Right forelimb (tissue), 1 donor: Measurements from ENCODE around the gene RYR1.

Experiments used
- DNase-seq: peaks from one replicate; pipeline ENCODE4 v3.0.0-alpha.2; 2018

Gene RYR1

DNA sequence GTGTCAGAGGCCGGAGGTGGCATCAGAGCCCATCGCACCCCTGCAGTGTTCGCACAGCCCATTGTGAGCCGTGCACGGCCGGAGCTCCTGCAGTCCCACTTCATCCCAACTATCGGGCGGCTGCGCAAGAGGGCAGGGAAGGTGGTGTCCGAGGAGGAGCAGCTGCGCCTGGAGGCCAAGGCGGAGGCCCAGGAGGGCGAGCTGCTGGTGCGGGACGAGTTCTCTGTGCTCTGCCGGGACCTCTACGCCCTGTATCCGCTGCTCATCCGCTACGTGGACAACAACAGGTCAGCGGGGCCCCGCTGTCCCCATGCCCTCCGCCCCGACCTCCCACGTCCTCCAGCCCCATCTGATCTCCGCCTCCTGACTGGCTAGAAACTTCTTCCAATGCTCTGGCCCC, 85.7 kb downstream of the RYR1 start:
- no peak for DNase-seq

DNA sequence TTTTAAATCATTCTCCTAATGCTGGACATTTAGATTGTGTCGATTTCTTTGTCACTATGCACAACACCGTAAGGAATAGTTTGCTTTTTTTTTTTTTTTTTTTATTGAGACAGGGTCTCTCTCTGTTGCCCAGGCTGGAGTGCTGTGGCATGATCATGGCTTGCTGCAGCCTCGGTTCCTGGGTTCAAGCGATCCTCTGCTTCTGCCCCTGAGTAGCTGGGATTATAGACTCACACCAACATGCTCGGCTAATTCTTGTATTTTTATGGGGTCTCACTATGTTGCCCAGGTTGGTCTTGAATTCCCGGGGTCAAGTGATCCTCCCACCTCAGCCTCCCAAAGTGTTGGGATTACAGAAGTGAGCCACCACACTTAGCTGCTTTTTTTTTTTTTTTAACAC, 86.5 kb downstream of the RYR1 start:
- no peak for DNase-seq

DNA sequence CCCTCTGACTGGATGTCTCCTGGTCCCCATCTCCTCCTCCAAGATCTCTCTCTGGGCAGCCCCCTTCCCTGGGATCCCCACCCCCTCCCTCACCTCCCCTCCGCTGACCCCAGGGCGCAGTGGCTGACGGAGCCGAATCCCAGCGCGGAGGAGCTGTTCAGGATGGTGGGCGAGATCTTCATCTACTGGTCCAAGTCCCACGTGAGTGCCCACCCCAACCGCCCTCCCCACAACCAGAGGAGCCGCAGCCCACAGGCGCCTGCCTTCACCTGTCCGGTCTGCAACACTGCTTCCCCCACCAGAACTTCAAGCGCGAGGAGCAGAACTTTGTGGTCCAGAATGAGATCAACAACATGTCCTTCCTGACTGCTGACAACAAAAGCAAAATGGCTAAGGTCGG, 89.4 kb downstream of the RYR1 start:
- DNase-seq = no peak

- no peak for DNase-seq
These were observed 89.8 kb downstream of the RYR1 start for GRCh38 chr19:38523319-38523718.

- no peak for DNase-seq
These were observed 90.9 kb downstream of the RYR1 start for GRCh38 chr19:38524369-38524768.

DNA sequence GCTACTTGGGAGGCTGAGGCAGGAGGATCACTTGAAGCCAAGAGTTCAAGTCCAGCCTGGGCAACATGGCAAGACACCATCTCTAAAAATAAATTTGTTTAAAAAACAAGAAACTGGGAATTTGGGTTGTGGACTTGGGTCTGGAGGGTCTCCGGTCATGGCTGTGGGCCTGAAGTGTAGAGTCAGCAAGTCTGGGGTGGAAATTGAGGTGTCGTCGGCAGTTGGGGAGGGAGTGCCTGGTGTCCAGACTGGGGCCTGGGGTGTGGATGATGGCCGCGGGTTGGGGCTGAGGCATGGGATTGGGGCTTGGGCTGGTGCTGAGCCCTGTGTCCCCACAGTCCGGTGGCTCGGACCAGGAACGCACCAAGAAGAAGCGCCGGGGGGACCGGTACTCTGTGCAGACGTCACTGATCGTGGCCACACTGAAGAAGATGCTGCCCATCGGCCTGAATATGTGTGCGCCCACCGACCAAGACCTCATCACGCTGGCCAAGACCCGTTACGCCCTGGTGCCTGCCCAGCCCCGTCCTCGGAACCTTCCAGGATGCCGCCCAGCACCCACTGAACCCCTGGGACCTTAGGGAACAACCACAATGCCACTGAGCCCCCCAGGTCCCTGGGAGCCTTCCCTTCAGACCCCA, 91.6 kb downstream of the RYR1 start:
- DNase-seq = no peak

DNA sequence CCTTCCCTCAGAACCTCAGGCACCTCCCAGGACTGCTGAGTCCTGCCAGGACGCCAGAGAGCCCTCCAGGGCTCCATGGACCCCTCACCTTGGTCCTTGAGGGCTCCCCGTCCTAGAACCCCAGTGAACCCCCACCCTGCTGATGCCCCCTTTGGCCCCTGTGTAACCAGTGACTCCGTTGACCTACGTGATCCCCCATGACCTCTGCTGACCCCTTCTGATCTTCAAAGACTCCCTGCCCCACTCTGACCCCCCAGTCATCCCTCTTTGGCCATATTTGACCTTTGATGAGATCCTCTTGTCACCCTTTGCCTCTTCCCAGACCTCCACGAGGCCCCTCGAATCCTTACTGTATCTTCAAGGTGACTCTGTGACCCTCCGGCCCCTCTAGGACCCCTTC, 92.9 kb downstream of the RYR1 start:
- no peak for DNase-seq

DNA sequence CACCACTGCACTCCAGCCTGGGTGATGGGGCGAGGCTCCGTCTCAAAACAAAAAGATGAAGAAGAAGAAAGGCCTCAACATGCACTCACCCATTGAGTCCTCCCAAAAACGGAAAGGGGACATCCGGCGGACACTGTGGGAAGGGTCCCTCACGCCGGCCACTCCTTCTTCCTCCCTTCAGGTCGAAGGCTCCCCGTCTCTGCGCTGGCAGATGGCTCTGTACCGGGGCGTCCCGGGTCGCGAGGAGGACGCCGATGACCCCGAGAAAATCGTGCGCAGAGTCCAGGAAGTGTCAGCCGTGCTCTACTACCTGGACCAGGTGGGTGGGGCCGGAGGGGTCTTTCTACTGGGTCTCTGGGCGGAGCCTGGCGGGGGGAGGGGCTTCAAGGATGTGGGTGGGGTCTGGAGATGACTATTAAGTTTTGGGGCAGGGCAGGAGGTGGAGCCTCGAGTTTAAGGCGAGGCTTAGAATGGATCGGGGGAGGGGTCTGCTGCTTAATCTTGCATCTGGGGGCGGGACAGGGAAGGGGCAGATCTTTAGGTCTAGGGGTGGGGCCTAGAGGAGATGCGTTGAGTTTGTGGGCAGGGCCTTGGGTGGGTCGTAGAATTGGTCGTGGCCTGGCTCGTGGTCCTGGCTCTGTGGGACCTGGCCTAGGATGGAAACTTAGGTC, 94.1 kb downstream of the RYR1 start:
- no peak for DNase-seq

- no peak for DNase-seq
These were observed 94.8 kb downstream of the RYR1 start for GRCh38 chr19:38528213-38528755.

DNA sequence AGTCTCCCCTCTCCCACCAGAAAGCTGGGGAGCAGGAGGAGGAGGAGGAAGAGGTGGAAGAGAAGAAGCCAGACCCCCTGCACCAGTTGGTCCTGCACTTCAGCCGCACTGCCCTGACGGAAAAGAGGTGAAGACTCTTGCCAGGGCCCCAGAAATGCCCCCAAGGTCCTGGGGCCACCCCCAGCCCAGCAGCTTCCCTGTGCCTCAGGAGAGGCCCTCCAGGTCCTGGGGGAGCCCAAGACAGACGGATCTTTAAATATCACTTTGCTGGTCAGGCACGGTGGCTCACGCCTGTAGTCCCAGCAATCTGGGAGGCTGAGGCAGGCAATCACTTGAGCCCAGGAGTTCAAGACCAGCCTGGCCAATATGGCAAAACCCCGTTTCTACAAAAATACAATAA, 95.4 kb downstream of the RYR1 start:
- no peak for DNase-seq

- DNase-seq = no peak
These were observed 98.0 kb downstream of the RYR1 start for GRCh38 chr19:38531515-38531914.

- no peak for DNase-seq
These were observed 99.4 kb downstream of the RYR1 start for GRCh38 chr19:38532939-38533338.

DNA sequence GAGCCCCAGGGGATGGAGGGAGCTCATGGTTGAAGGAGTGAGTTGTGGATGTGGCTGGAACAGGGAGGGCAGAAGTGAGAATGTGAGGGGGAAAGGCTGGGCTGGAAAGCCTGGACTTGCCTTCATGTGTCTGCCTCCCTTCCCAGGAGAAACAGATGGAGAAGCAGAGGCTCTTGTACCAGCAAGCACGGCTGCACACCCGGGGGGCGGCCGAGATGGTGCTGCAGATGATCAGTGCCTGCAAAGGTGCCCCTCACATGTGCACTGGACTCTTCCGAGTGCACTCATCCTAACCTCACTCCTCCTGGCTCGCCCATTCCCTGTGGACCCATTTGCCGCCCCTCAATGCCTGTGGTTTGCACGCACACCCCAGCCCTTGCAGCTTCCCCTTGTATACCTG, 101.1 kb downstream of the RYR1 start:
- no peak for DNase-seq

- DNase-seq = no peak
These were observed 101.7 kb downstream of the RYR1 start for GRCh38 chr19:38535212-38535611.

- no peak for DNase-seq
These were observed 103.8 kb downstream of the RYR1 start for GRCh38 chr19:38537071-38537936.

- no peak for DNase-seq
These were observed 104.9 kb downstream of the RYR1 start for GRCh38 chr19:38538386-38538785.

DNA sequence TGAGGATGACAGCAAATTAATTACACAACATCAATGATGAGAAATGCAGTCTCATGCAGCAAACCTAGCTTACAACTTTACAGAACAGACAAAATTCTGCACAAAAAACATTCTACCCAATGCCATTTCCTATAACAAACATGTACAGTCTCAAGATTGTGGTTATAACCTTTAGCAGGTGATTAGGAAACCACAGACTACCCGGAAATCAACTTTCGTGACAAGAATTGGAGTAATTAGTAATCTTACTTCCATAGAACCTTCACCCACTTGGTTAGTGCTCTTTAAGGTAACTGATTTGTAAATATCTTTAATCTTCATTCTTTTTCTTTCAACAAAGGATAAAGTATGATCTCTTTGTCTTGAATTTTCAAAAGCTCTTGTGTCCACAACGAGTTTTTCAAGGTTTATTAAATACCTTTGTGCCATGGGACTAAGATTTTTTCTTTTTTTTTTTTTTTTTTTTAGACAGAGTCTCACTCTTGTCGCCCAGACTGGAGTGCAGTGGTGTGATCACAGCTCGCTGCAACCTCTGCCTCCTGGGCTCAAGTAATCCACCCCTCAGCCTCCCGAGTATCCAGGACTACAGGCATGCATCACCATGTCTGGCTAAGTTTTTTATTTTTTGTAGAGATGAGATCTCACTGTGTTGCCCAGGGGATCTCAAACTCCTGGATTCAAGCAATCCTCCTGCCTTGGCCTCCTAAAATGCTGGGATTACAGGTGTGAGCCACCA, 105.5 kb downstream of the RYR1 start:
- DNase-seq = no peak

DNA sequence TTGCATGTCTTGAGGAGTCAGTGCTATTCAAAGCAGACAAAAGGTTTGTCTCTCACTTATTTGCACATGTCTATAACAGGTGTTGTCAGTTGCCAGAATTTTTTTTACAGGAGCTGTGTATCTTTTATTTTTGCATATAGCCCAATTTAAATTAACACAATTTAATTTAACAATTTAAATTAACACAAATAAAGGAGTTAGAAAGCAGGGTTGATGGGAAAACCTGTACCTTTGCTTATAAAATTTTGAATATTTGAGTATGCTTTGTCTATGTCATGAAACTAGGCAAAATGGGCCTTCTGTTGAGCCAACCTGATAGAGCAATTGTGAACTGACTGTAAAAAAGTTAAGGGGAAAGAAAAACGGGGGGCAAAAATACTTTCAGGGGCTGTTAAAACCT, 106.3 kb downstream of the RYR1 start:
- no peak for DNase-seq

- no peak for DNase-seq
These were observed 108.5 kb downstream of the RYR1 start for GRCh38 chr19:38542040-38542439.

DNA sequence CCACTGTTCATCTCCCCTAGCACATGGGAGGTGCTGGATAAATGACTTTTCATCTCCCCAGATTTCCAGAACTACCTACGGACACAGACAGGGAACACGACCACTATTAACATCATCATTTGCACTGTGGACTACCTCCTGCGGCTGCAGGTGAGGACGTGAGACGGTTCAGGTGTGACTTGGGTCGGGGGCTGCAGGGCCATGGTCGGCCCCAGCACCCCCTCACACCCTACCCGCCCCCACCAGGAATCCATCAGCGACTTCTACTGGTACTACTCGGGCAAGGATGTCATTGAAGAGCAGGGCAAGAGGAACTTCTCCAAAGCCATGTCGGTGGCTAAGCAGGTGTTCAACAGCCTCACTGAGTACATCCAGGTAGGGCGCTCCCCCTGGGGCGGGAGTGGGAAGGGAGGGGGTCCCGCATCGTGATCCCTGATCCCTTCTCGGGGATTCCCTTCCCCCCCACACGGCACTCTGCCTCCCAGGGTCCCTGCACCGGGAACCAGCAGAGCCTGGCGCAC, 109.9 kb downstream of the RYR1 start:
- no peak for DNase-seq

- DNase-seq = no peak
These were observed 110.5 kb downstream of the RYR1 start for GRCh38 chr19:38543807-38544568.
